Vagina (tissue), 2 donors: ENCODE results near the gene KIAA1755. TPM values are rescaled to one million over a fixed set of nuclear protein-coding genes. Genes with fewer than 3 reads are reported as not detected.

Experiments
- DNase-seq, 2 donors: peaks; one replicate each; pipeline ENCODE4 v3.0.0-alpha.2; 2017; ENCODE audit errors: extremely low spot score in 2 of 2
- H3K27ac ChIP-seq: fragments of 200-600 bp; sonication (generic); one replicate; pipeline ENCODE4 v1.5.1; 2019
- H3K27me3 ChIP-seq: fragments of 200-600 bp; sonication (generic); one replicate; pipeline ENCODE4 v1.5.1; 2019
- H3K36me3 ChIP-seq, 2 donors: fragments of 200-600 bp; sonication (generic); one replicate each; pipeline ENCODE4 v1.5.1; 2017 to 2019
- H3K4me1 ChIP-seq: fragments of 200-600 bp; sonication (generic); one replicate; pipeline ENCODE4 v1.5.1; 2019
- H3K4me3 ChIP-seq, 2 donors: fragments of 200-600 bp; sonication (generic); 1 replicate in 1 of 2; 2 replicates in 1 of 2; pipeline ENCODE4 v1.5.1; 2016 to 2019
- H3K9me3 ChIP-seq: fragments of 200-600 bp; sonication (generic); one replicate; pipeline ENCODE4 v1.5.1; 2019
- POLR2A ChIP-seq, 2 donors: fragments of 450-650 bp; IDR thresholded peaks; one replicate each; pipeline ENCODE4 v1.6.1; 2017; ENCODE audit warnings: antibody characterized with exemption in 2 of 2, mild to moderate bottlenecking in 2 of 2, moderate library complexity in 2 of 2
- POLR2AphosphoS5 ChIP-seq, 2 donors: sonication (generic); formaldehyde crosslinking; IDR thresholded peaks; one replicate each; pipeline ENCODE4 v1.9.0; 2017; ENCODE audit warnings: antibody characterized with exemption in 2 of 2, mild to moderate bottlenecking in 2 of 2, low read depth in 1 of 2; ENCODE audit not compliant: insufficient read depth in 1 of 2
- intact Hi-C: fragments of 100-400 bp; cut with DNase I; formaldehyde crosslinking; loops from one replicate; pipeline ENCODE4 v1.15.1; 2023
- total RNA-seq: library from RNA; depleted of rRNA; stranded (reverse); fragments of >200 nt; gene quantifications from one replicate; pipeline ENCODE4 v1.2.3, GENCODE V29; 2016
- TF ChIP-seq, protein P1 (sequence below), 3 experiments: fragments of 450-650 bp in 2 of 3; fragments of 200-600 bp in 1 of 3; sonication (generic) in 1 of 3; IDR thresholded peaks; one replicate each; pipeline ENCODE4 v1.5.1; 2017 to 2019; ENCODE audit warnings: antibody characterized with exemption in 3 of 3, mild to moderate bottlenecking in 2 of 3, moderate library complexity in 2 of 3

KIAA1755 gene
- total RNA-seq, 1 donor from 2014 or later, result 2.7 TPM

DNA sequence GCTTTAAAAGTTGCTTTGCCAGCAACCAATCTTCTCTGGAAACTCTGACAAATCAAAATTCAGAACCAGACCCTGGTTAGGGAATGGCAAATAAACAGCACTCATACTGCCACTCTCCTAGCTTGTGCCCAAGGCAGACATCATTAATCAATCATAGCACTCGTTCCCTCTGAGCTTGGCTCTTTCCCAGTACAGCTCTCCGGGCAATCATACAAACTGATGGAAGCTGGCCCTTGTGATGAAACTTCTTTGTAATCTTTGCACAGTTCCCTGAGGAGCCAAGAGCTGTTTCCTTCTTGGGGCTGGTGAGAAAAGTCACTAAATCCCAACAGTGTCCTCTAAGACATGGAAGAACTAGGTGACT lies 34.7 kb downstream of the KIAA1755 start:
- intact Hi-C loops, result loop anchor here (10.0 kb wide), 1 partner anchor 661 kb away; no protein-coding TSS in a partner anchor
- Histone ChIP-seq H3K9me3 (no peaks in the 10 kb centered on the region), H3K27me3 (no peaks in the 10 kb centered on the region), H3K4me3 (no peak overlapping the region), H3K27ac (no peak overlapping the region), H3K36me3 (no peaks in the 10 kb centered on the region), H3K4me1 (peaks cover 7% of the 10 kb centered on the region)
- no peak for DNase-seq
- TF ChIP-seq, protein P1, sequence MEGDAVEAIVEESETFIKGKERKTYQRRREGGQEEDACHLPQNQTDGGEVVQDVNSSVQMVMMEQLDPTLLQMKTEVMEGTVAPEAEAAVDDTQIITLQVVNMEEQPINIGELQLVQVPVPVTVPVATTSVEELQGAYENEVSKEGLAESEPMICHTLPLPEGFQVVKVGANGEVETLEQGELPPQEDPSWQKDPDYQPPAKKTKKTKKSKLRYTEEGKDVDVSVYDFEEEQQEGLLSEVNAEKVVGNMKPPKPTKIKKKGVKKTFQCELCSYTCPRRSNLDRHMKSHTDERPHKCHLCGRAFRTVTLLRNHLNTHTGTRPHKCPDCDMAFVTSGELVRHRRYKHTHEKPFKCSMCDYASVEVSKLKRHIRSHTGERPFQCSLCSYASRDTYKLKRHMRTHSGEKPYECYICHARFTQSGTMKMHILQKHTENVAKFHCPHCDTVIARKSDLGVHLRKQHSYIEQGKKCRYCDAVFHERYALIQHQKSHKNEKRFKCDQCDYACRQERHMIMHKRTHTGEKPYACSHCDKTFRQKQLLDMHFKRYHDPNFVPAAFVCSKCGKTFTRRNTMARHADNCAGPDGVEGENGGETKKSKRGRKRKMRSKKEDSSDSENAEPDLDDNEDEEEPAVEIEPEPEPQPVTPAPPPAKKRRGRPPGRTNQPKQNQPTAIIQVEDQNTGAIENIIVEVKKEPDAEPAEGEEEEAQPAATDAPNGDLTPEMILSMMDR (IDR thresholded peaks at IDR 0.05), result no peak
- TF ChIP-seq POLR2AphosphoS5 (IDR thresholded peaks at IDR 0.05; ENCODE audit: insufficient read depth in 1 of 2, low read depth in 1 of 2) (no peak), POLR2A (IDR thresholded peaks at IDR 0.05) (no peak)

DNA sequence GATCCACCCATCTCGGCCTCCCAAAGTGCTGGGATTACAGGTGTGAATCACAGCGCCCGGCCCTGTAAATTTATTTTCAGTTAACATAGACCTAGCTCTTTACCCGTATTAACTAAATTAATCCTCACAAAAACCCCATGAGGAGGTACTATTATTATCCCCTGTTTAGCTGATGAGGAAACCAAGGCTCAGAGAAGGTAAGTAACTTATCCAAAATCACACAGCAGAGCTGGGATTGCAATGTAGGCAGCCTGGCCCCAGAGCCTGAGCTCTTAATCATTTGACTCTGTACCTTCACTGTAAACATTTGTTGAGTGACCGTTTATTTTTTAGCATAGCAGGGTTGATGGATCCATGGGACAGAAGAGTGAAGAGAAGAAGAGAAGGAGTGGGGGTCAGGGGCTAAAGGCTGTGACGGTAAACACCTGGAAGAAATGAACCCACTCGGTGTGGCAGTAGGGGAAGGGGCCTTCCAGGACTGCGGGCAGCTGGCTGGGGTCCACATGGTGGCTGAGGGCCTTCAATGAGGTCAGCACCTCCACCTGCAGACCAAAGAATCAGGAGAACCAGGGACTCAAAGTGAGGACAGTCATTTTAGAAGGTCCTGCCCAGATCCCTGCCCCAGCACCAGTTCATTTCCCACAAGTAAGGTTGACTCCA lies 35.2 kb downstream of the KIAA1755 start:
- Histone ChIP-seq H3K27me3 (no peaks in the 10 kb centered on the region), H3K27ac (no peak overlapping the region), H3K4me3 (no peak overlapping the region), H3K4me1 (peaks cover 9% of the 10 kb centered on the region), H3K36me3 (no peaks in the 10 kb centered on the region), H3K9me3 (no peaks in the 10 kb centered on the region)
- DNase-seq, result no peak
- TF ChIP-seq, protein P1 (IDR thresholded peaks at IDR 0.05), result no peak
- TF ChIP-seq POLR2A (IDR thresholded peaks at IDR 0.05) (no peak), POLR2AphosphoS5 (IDR thresholded peaks at IDR 0.05; ENCODE audit: insufficient read depth in 1 of 2, low read depth in 1 of 2) (no peak)
- intact Hi-C loops, result loop anchor here (10.0 kb wide), 1 partner anchor 661 kb away; no protein-coding TSS in a partner anchor

DNA sequence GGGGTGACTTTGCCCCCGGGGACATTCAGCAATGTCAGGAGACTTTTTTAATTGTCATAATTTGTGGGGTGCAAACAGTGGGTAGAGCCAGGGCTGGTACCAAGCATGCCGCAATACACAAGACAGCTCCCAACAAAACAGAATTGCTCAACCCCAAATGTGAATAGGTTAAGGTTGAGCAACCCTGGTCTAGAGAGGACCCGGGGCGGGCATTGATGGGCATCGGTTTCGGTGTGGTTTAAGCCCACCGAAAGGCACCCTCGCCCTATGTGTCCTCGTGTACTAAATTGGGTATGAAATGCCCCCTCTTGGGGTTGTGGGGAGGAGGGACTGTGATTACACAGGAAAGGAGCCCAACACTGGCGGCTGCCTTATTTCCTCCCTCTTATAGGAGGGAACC lies 36.0 kb downstream of the KIAA1755 start:
- intact Hi-C loops, result loop anchor here (5.0 to 10.0 kb wide), 3 partner anchors 98 to 660 kb away; no protein-coding TSS in a partner anchor
- no peaks in the 10 kb centered on the region for H3K36me3 ChIP-seq
- no peaks in the 10 kb centered on the region for H3K27me3 ChIP-seq
- H3K4me3 ChIP-seq, result no peak overlapping the region
- no peaks in the 10 kb centered on the region for H3K9me3 ChIP-seq
- H3K27ac ChIP-seq, result no peak overlapping the region
- no peak for DNase-seq
- TF ChIP-seq POLR2AphosphoS5 (IDR thresholded peaks at IDR 0.05; ENCODE audit: insufficient read depth in 1 of 2, low read depth in 1 of 2) (no peak), POLR2A (IDR thresholded peaks at IDR 0.05) (no peak)
- TF ChIP-seq, protein P1 (IDR thresholded peaks at IDR 0.05), result no peak
- H3K4me1 ChIP-seq, result peaks cover 9% of the 10 kb centered on the region

DNA sequence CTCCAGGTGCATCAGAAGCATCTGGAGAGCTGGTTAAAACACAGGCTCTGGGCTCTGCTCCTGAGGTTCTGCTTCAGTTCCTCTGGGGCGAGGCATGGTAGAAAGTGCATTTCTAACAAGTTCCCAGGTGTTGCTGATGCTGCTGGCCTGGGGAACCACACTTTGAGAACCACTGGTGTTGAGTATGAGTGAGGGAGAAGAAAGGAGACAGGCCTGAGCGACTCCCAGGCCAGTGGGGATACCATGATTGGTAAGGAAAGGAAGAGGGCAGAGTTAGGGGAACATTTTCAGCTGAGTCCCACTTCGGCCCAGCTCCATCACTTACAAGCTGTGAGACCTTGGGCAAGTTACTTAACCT lies 36.8 kb downstream of the KIAA1755 start:
- no peak for DNase-seq
- intact Hi-C loops, result loop anchor here (5.0 to 10.0 kb wide), 3 partner anchors 99 to 659 kb away; no protein-coding TSS in a partner anchor
- no peak for TF ChIP-seq POLR2A (IDR thresholded peaks at IDR 0.05)
- Histone ChIP-seq H3K27me3 (no peaks in the 10 kb centered on the region), H3K4me3 (no peak overlapping the region), H3K4me1 (peaks cover 9% of the 10 kb centered on the region), H3K27ac (no peak overlapping the region), H3K36me3 (no peaks in the 10 kb centered on the region), H3K9me3 (no peaks in the 10 kb centered on the region)

DNA sequence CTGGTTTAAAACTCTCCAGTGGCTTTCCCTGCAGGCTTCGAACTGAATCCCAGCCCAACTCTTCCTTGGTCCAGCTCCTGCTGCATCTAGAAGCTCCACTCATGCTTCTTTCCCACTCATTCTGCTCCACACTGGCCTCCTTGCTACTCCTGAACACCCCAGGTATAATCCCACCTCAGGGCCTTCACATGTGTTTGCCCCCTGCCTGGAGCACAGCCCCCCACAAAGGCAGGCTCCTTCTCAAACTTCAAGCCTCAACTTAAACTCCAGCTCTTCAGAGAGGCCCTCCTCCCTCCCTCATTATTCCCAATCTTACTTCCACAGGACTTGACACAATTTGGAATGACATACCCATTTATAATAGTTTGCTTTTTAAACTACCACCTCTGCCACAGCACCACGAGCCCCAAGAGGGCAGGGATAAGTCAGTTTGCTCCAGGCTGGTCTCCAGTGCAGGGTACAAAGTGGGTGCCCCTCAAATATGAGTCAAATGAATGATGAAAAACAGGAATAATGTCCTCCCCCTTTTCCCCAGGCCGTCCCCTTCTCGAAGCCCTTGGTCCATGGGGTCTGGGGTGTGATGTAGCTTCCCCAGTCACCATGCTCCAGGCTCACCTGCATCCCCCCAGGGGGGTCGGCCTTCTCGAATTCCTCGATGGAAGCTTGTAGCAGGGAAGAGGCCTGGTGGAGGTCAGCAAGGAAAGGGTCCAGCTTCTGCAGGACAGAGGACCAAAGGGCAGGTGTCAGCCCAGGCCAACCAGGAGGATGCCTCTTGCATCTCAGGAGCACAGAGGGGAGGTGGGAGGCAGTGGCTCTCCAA lies 37.4 kb downstream of the KIAA1755 start:
- H3K27me3 ChIP-seq, result no peaks in the 10 kb centered on the region
- H3K4me3 ChIP-seq, result no peak overlapping the region
- H3K27ac ChIP-seq, result no peak overlapping the region
- TF ChIP-seq, protein P1 (IDR thresholded peaks at IDR 0.05), result peak in 1 of 3 experiments; percentile 9
- no peak for TF ChIP-seq POLR2A (IDR thresholded peaks at IDR 0.05)
- intact Hi-C loops, result loop anchor here (5.0 to 10.0 kb wide), 3 partner anchors 99 to 658 kb away; no protein-coding TSS in a partner anchor
- H3K36me3 ChIP-seq, result no peaks in the 10 kb centered on the region
- no peak for DNase-seq
- no peaks in the 10 kb centered on the region for H3K9me3 ChIP-seq
- peaks cover 9% of the 10 kb centered on the region for H3K4me1 ChIP-seq
